Upper lobe of left lung (tissue), 6 donors: ENCODE data around the gene WDR70. TPM values are rescaled to one million over a fixed set of nuclear protein-coding genes. Genes with fewer than 3 reads are reported as not detected.
A peak's percentile ranks its signal among the peaks of the same experiment; 100 is the strongest.

Experiments used
- ATAC-seq, 2 donors: fragments of 200-7000 bp; cut with Tn5 transposase; one replicate each; pipeline ENCODE4 v1.9.1; 2022; ENCODE audit warnings: mild to moderate bottlenecking in 2 of 2, moderate library complexity in 2 of 2; ENCODE audit not compliant: low FRiP score in 2 of 2
- DNase-seq, 2 donors: peaks; one replicate each; pipeline ENCODE4 v3.0.0-alpha.2; 2019 to 2020
- H3K27ac ChIP-seq, 4 donors: fragments of 200-600 bp; sonication (generic); one replicate each; pipeline ENCODE4 v1.5.1; 2016 to 2019
- H3K27me3 ChIP-seq, 4 donors: fragments of 200-600 bp; sonication (generic); one replicate each; pipeline ENCODE4 v1.5.1; 2017 to 2019
- H3K36me3 ChIP-seq, 4 donors: fragments of 200-600 bp; sonication (generic); one replicate each; pipeline ENCODE4 v1.5.1; 2016 to 2019
- H3K4me1 ChIP-seq, 4 donors: fragments of 200-600 bp; sonication (generic); one replicate each; pipeline ENCODE4 v1.5.1; 2018 to 2019
- H3K4me3 ChIP-seq, 4 donors: fragments of 200-600 bp; sonication (generic); one replicate each; pipeline ENCODE4 v1.5.1; 2017 to 2019; ENCODE audit warnings: mild to moderate bottlenecking in 2 of 4, moderate library complexity in 1 of 4
- H3K9me3 ChIP-seq, 4 donors: fragments of 200-600 bp; sonication (generic); one replicate each; pipeline ENCODE4 v1.5.1; 2018 to 2019
- CTCF ChIP-seq, 6 experiments: fragments of 450-650 bp in 4 of 6; fragments of 200-600 bp in 2 of 6; sonication (generic) in 2 of 6; IDR thresholded peaks; one replicate each; pipeline ENCODE4 v1.5.1; 2016 to 2019; ENCODE audit warnings: antibody characterized with exemption in 6 of 6
- EP300 ChIP-seq, 4 donors: sonication (generic); formaldehyde crosslinking; IDR thresholded peaks; one replicate each; pipeline ENCODE4 v1.5.1; 2017; ENCODE audit warnings: antibody characterized with exemption in 4 of 4, control low read depth in 2 of 4
- POLR2A ChIP-seq, 4 donors: fragments of 450-650 bp; IDR thresholded peaks; one replicate each; pipeline ENCODE4 v1.5.1; 2016 to 2017; ENCODE audit warnings: antibody characterized with exemption in 4 of 4, mild to moderate bottlenecking in 2 of 4
- POLR2AphosphoS5 ChIP-seq, 2 donors: sonication (generic); formaldehyde crosslinking; IDR thresholded peaks; one replicate each; pipeline ENCODE4 v1.5.1; 2017; ENCODE audit warnings: antibody characterized with exemption in 2 of 2
- WGBS, 2 donors: methylation state at CpG; one replicate each; pipeline ENCODE4 v1.1.5; 2017 to 2018; 5-methylcytosine and 5-hydroxymethylcytosine counted together
- total RNA-seq, 6 donors: library from RNA; depleted of rRNA in 4 of 6; stranded (reverse); fragments of >200 nt in 4 of 6; gene quantifications; one replicate each; pipeline versions ENCODE4 v1.1.0 to v1.2.1, GENCODE V29; 2016 to 2021
- donor health status: DM: no; HTN: no; CAD: no; lungs with moderate emphysema.
- donor health status: DM: no; HTN: yes; CAD: no; lungs with severe emphysema.

Gene WDR70
- total RNA-seq, 6 donors from 2014 or later, result 20.7 to 75.4 (median 27.9) TPM

GRCh38 chr5:37736397-37736796 lies 357.3 kb downstream of the WDR70 start:
- 98% methylated on average over 2 of the region's 2 CpGs for WGBS, 2 donors
- Histone ChIP-seq H3K36me3 (peaks cover 0 to 12% (median 0%) of the 10 kb centered on the region in 4 donors), H3K9me3 (no peaks in the 10 kb centered on the region), H3K4me3 (no peak overlapping the region), H3K27ac (no peak overlapping the region), H3K27me3 (no peaks in the 10 kb centered on the region), H3K4me1 (peaks cover 0 to 7% (median 3%) of the 10 kb centered on the region in 4 donors)
- no peak for ATAC-seq
- TF ChIP-seq EP300 (IDR thresholded peaks at IDR 0.05), result no peak
- no peak for TF ChIP-seq CTCF (IDR thresholded peaks at IDR 0.05)
- TF ChIP-seq POLR2A (IDR thresholded peaks at IDR 0.05), result no peak
- no peak for TF ChIP-seq POLR2AphosphoS5 (IDR thresholded peaks at IDR 0.05)
- no peak for DNase-seq

- no peaks in the 10 kb centered on the region for H3K27me3 ChIP-seq
- no peak overlapping the region for H3K27ac ChIP-seq
- no peaks in the 10 kb centered on the region for H3K9me3 ChIP-seq
- ATAC-seq (no peak), DNase-seq (no peak)
- no peak overlapping the region for H3K4me3 ChIP-seq
- WGBS, 2 donors, result 95 to 96% methylated on average over 4 of the region's 4 CpGs
- peaks cover 0 to 12% (median 0%) of the 10 kb centered on the region in 4 donors for H3K36me3 ChIP-seq
- peaks cover 0 to 7% (median 3%) of the 10 kb centered on the region in 4 donors for H3K4me1 ChIP-seq
- TF ChIP-seq CTCF (IDR thresholded peaks at IDR 0.05), result no peak
- TF ChIP-seq POLR2A (IDR thresholded peaks at IDR 0.05), result no peak
- no peak for TF ChIP-seq POLR2AphosphoS5 (IDR thresholded peaks at IDR 0.05)
- TF ChIP-seq EP300 (IDR thresholded peaks at IDR 0.05), result no peak
These were observed 358.4 kb downstream of the WDR70 start for GRCh38 chr5:37737326-37738056.

DNA sequence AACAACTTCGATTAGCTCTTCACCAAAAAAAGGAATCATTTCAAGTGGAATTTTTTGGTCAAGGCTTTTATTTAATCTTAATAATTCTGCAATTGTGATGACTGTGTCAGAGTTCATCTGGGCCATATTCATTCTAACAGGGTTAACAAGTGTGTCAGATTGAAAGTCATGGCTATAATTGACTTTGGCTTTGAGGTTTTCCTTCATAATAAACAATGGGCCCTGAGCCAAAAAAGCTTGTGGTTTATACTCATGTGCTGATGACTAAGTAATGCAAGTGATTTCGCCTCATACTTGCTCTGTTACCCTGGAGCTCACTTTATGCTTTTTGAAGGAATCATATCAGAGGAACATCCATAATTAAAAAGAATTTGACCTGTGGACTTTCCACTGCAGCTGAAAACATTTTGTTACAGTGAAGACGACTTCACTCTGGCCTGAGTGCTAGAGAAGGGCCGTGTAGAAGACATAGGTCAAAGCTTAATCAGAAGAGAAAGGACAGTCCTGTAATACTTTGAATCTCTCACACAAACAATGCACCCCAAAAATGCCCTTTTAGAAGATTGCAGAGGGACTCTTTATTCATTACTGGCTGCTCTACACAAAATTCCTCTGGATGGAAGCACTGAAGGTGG lies 359.1 kb downstream of the WDR70 start:
- H3K9me3 ChIP-seq, result no peaks in the 10 kb centered on the region
- ATAC-seq (peak; percentile 15 to 31), DNase-seq (no peak)
- H3K27me3 ChIP-seq, result no peaks in the 10 kb centered on the region
- H3K27ac ChIP-seq, result no peak overlapping the region
- TF ChIP-seq CTCF (IDR thresholded peaks at IDR 0.05) (no peak), POLR2AphosphoS5 (IDR thresholded peaks at IDR 0.05) (no peak), POLR2A (IDR thresholded peaks at IDR 0.05) (no peak), EP300 (IDR thresholded peaks at IDR 0.05) (no peak)
- 69 to 73% methylated on average over 4 of the region's 4 CpGs for WGBS, 2 donors
- H3K36me3 ChIP-seq, result peaks cover 0 to 18% (median 2%) of the 10 kb centered on the region in 4 donors
- H3K4me1 ChIP-seq, result peaks cover 0 to 7% (median 3%) of the 10 kb centered on the region in 4 donors
- H3K4me3 ChIP-seq, result no peak overlapping the region

DNA sequence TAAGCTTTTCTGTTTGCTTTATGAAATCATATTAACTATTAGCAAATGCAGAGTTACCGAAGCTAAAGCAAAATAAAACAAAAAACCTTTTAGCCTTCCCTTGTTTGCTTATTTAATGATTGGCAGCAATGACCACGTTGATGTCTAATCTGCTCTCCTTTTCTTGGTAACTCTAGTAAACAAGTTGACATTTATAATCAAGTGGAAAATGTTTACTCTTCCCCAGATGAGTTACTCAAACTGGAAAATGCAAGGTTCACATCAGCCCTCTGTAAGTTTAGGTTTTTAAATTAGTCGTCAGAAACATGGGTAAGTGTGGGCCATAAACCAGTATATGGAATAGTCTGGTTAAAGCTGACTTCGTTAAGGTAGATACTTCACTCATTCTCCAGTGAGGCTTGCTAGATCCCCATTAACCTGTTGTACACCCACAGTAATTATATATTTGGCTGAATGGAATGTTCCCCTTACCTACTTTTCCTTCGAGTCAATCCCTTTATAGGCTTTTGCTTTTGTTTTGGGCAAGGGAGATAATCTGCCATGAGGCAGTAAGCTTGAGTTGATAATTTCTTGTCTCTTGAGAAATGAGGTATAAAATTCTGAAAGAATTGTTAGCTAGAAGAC lies 359.9 kb downstream of the WDR70 start:
- 80 to 87% methylated on average over 5 of the region's 5 CpGs for WGBS, 2 donors

More for the DNA sequence above, 359.9 kb downstream of the WDR70 start:
- no peak for ATAC-seq
- Histone ChIP-seq H3K36me3 (peaks cover 0 to 22% (median 3%) of the 10 kb centered on the region in 4 donors), H3K4me1 (peaks cover 0 to 7% (median 3%) of the 10 kb centered on the region in 4 donors), H3K27me3 (no peaks in the 10 kb centered on the region), H3K9me3 (no peaks in the 10 kb centered on the region), H3K27ac (no peak overlapping the region), H3K4me3 (no peak overlapping the region)
- no peak for TF ChIP-seq POLR2AphosphoS5 (IDR thresholded peaks at IDR 0.05)
- no peak for TF ChIP-seq POLR2A (IDR thresholded peaks at IDR 0.05)
- no peak for TF ChIP-seq CTCF (IDR thresholded peaks at IDR 0.05)
- TF ChIP-seq EP300 (IDR thresholded peaks at IDR 0.05), result no peak
- no peak for DNase-seq
